Colonic mucosa (tissue), 4 donors: ENCODE data around the gene EYS. TPM values are rescaled to one million over a fixed set of nuclear protein-coding genes. Genes with fewer than 3 reads are reported as not detected.

Experiments
- DNase-seq: peaks from one replicate; pipeline ENCODE4 v3.0.0-alpha.2; 2020
- H3K27ac ChIP-seq: fragments of 200-600 bp; one replicate; pipeline ENCODE4 v1.8.0; 2021
- H3K27me3 ChIP-seq: fragments of 200-600 bp; one replicate; pipeline ENCODE4 v1.8.0; 2021
- H3K36me3 ChIP-seq: fragments of 200-600 bp; one replicate; pipeline ENCODE4 v1.8.0; 2021
- H3K4me1 ChIP-seq: fragments of 200-600 bp; one replicate; pipeline ENCODE4 v1.8.0; 2021; ENCODE audit warnings: mild to moderate bottlenecking
- H3K4me3 ChIP-seq: fragments of 200-600 bp; one replicate; pipeline ENCODE4 v1.8.0; 2021
- H3K9ac ChIP-seq, 2 donors: one replicate each; pipeline ENCODE4 v1.7.0; 2013; ENCODE audit warnings: control low read depth in 2 of 2, low read depth in 2 of 2, low read length in 2 of 2
- H3K9me3 ChIP-seq: fragments of 200-600 bp; one replicate; pipeline ENCODE4 v1.8.0; 2021
- intact Hi-C: fragments of 100-400 bp; cut with DNase I; formaldehyde crosslinking; loops from one replicate; pipeline ENCODE4 v1.14.1; 2022
- total RNA-seq, 2 donors: library from RNA; stranded (reverse); fragmentation: NEBNext Ultra II Directional in 1 of 2; extraction: Animal tissue kit (Norgen Biotek cat#: 25700) in 1 of 2; gene quantifications; one replicate each; pipeline ENCODE4 v1.2.1, GENCODE V29; 2021
- TF ChIP-seq, protein P1 (sequence below): fragments of 200-600 bp; IDR thresholded peaks from one replicate; pipeline ENCODE4 v1.8.0; 2022; ENCODE audit warnings: antibody characterized with exemption, mild to moderate bottlenecking
- donor health status: healthy.
- donor health status: DM: no; HTN: no; CAD: no.
- donor health status: DM: no; HTN: no; CAD: no.

EYS gene
- total RNA-seq, 2 donors from 2014 or later: 0.64 to 0.82 TPM

DNA sequence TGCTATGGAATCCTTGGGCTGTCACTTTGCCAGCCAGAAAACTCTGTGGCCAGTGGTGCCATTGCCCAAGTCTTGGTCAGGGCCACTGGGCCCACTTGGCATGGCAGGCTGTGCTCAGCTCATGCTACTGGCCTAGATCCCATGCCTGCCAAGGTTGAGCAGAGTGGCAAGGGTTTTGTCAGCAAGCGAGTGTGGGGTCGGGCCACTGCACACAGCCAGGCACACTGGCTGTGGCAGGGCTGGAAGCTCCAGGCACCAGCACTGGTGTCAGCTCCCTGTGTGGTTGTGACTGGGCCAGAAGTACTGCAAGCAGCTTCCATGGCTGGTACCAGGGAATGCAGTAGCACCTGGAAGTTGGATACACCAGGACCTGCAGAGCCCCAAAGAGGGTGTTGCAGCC, 846.8 kb downstream of the EYS start:
- no peak overlapping the region for H3K9ac ChIP-seq
- intact Hi-C loops: no loop called here
- no peaks in the 10 kb centered on the region for H3K36me3 ChIP-seq
- H3K27me3 ChIP-seq: no peaks in the 10 kb centered on the region
- TF ChIP-seq, protein P1, sequence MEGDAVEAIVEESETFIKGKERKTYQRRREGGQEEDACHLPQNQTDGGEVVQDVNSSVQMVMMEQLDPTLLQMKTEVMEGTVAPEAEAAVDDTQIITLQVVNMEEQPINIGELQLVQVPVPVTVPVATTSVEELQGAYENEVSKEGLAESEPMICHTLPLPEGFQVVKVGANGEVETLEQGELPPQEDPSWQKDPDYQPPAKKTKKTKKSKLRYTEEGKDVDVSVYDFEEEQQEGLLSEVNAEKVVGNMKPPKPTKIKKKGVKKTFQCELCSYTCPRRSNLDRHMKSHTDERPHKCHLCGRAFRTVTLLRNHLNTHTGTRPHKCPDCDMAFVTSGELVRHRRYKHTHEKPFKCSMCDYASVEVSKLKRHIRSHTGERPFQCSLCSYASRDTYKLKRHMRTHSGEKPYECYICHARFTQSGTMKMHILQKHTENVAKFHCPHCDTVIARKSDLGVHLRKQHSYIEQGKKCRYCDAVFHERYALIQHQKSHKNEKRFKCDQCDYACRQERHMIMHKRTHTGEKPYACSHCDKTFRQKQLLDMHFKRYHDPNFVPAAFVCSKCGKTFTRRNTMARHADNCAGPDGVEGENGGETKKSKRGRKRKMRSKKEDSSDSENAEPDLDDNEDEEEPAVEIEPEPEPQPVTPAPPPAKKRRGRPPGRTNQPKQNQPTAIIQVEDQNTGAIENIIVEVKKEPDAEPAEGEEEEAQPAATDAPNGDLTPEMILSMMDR: no peak
- no peaks in the 10 kb centered on the region for H3K4me1 ChIP-seq
- H3K4me3 ChIP-seq: no peak overlapping the region
- no peaks in the 10 kb centered on the region for H3K9me3 ChIP-seq
- DNase-seq: no peak
- no peak overlapping the region for H3K27ac ChIP-seq

DNA sequence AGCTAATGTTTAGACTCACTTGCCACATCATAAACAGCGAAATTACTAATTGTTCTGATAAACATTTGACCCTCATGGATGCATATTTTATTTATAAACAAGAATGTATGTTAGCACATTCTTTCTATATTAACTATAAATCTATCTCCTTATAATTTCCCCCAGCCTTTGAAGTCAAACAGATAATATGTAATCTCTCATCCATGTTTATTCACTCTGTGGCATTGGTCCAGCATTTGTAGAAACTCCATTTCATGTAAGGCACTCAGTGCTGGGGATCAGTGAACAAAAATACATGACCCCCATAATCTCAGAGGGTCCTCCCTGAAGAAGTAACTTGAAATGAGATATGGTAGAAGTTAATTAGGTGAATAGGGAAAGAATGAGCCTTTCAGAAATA, 856.9 kb downstream of the EYS start:
- TF ChIP-seq, protein P1: no peak
- intact Hi-C loops: no loop called here

DNA sequence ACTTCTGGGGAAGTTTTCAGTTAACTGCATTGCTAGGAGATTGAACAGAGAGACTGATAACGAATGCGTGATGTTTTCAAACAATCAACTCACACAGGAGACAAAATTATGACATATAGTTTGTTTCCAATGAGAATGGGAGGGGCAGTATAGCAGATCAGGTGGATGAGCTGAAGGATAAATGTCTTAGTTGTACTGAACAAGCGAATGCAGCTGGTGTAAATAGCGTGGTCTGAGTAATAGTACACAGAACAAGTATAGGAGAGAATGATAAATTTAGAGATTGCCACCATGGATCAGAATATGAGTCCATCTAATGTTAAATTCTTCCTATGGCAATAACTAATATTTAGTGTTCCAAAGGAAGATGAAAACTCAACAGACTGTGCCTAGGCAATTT, 858.6 kb downstream of the EYS start:
- H3K27me3 ChIP-seq: no peaks in the 10 kb centered on the region
- intact Hi-C loops: no loop called here
- no peaks in the 10 kb centered on the region for H3K4me1 ChIP-seq
- H3K9ac ChIP-seq: no peak overlapping the region
- TF ChIP-seq, protein P1: no peak
- no peak overlapping the region for H3K27ac ChIP-seq
- DNase-seq: no peak
- H3K36me3 ChIP-seq: no peaks in the 10 kb centered on the region
- H3K4me3 ChIP-seq: no peak overlapping the region
- no peaks in the 10 kb centered on the region for H3K9me3 ChIP-seq

More for the DNA sequence above, 856.9 kb downstream of the EYS start:
- no peaks in the 10 kb centered on the region for H3K27me3 ChIP-seq
- no peak overlapping the region for H3K9ac ChIP-seq
- no peak for DNase-seq
- H3K4me1 ChIP-seq: no peaks in the 10 kb centered on the region
- H3K4me3 ChIP-seq: no peak overlapping the region
- no peaks in the 10 kb centered on the region for H3K9me3 ChIP-seq
- H3K36me3 ChIP-seq: no peaks in the 10 kb centered on the region
- H3K27ac ChIP-seq: no peak overlapping the region

DNA sequence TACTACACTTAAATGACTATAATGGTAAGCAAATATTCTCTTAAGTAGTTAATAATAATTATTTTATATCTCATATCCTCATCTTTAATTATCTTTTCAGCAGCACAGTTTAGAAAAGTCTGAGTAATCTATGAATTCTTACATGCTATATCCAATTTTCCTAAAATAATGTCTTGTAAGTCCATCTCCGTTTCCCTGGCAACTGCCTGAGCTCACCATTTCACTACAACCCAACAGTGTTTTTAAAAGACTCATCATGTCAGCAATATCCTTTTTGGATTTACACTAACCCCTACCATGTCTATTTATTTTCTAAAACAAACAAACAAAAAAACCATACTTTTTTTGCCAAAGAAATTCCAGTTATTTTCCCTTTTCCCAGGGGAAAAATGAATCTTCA, 859.6 kb downstream of the EYS start:
- H3K4me3 ChIP-seq: no peak overlapping the region
- intact Hi-C loops: no loop called here
- H3K27ac ChIP-seq: no peak overlapping the region
- TF ChIP-seq, protein P1: no peak
- no peaks in the 10 kb centered on the region for H3K36me3 ChIP-seq
- no peak for DNase-seq
- no peaks in the 10 kb centered on the region for H3K4me1 ChIP-seq
- no peaks in the 10 kb centered on the region for H3K9me3 ChIP-seq
- H3K9ac ChIP-seq: no peak overlapping the region
- H3K27me3 ChIP-seq: no peaks in the 10 kb centered on the region

DNA sequence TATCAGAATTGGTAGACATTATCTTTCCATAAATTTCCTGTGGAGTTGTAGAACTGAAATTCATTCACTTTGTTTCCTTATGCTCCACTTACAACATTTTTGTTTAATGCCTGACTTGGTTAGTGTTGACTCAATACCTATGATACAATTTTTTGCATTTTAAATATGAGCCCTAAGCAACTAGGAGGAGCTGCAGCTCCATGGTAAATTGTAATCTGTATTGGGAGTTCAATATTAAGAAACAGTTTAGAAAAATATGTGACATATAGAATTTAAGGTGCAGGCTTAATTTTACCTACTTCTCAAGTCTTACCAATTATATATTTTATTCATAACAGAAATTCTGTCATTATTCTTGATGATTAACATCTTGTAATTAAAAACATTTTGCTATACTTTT, 868.3 kb downstream of the EYS start:
- no peak for DNase-seq
- intact Hi-C loops: no loop called here
- Histone ChIP-seq H3K9me3 (no peaks in the 10 kb centered on the region), H3K27ac (no peak overlapping the region), H3K4me1 (no peaks in the 10 kb centered on the region), H3K4me3 (no peak overlapping the region), H3K27me3 (no peaks in the 10 kb centered on the region), H3K9ac (no peak overlapping the region), H3K36me3 (no peaks in the 10 kb centered on the region)
- TF ChIP-seq, protein P1: no peak

DNA sequence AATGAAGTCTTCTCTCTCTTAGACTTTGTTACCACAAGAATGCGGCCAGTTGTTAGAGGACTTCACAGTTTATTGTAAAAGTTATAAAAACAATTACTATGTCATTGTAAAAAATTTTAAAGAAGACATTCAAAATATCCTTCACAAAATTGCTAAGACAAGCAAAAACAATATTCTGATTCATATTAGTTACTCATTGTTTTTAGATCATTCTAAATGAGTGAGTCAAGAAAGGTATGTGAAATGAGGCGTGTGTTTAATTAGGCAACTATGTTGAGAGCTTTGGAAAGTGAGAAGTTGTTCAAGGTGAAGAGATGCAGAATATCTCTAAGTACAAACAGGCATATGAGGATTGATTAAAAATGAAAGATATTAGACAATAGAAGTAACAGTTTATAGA, 875.3 kb downstream of the EYS start:
- Histone ChIP-seq H3K9me3 (no peaks in the 10 kb centered on the region), H3K9ac (no peak overlapping the region), H3K4me3 (no peak overlapping the region), H3K27ac (no peak overlapping the region), H3K4me1 (no peaks in the 10 kb centered on the region), H3K36me3 (no peaks in the 10 kb centered on the region), H3K27me3 (no peaks in the 10 kb centered on the region)
- TF ChIP-seq, protein P1: no peak
- intact Hi-C loops: no loop called here
- no peak for DNase-seq
